T follicular helper cell (primary cell): ENCODE results near the gene TLR6.
"Not testable (repeated sequence)": the region's sequence is repeated elsewhere in the genome, so short reads cannot be mapped to it uniquely, and the experiment has no call there.

Experiments
- DNase-seq: peaks from one replicate; pipeline ENCODE4 v3.0.0-alpha.2; 2020; ENCODE audit warnings: low read depth

Gene TLR6

DNA sequence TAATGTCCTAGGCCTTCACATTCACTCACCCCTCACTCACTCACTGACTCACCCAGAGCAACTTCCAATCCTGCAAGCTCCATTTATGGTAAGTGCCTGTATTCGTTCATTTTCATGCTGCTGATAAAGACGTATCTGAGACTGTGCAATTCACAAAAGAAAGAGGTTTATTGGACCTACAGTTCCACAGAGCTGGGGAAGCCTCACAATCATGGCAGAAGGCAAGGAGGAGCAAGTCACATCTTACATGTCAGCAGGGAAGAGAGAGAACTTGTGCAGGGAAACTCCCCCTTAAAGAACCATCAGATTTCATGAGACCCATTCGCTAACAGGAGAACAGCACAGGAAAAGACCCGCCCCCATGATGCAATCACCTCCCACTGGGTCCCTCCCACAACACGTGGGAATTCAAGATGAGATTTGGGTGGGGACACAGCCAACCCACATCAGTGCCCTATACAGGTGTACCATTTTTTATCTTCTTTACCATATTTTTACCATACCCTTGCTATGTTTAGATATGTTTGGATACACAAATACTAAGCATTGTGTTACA lies 33.8 kb downstream of the TLR6 start:
- DNase-seq, result no peak

DNA sequence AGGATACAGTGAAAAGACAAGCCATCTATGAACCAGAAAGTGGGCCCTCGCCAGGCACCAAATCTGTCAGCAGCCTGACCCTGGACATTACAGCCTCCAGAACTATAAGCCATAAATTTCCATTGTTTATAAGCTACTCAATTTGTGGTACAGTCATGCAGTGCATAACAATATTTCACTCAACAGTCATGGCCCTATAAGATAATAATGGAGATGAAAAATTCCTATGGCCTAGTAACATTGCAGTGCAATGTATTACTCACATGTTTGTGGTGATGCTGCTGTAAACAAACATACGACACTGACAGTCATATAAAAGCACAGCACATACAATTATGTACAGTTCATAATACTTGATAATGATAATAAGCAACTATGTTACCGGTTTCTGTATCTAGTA lies 34.9 kb downstream of the TLR6 start:
- no peak for DNase-seq

DNA sequence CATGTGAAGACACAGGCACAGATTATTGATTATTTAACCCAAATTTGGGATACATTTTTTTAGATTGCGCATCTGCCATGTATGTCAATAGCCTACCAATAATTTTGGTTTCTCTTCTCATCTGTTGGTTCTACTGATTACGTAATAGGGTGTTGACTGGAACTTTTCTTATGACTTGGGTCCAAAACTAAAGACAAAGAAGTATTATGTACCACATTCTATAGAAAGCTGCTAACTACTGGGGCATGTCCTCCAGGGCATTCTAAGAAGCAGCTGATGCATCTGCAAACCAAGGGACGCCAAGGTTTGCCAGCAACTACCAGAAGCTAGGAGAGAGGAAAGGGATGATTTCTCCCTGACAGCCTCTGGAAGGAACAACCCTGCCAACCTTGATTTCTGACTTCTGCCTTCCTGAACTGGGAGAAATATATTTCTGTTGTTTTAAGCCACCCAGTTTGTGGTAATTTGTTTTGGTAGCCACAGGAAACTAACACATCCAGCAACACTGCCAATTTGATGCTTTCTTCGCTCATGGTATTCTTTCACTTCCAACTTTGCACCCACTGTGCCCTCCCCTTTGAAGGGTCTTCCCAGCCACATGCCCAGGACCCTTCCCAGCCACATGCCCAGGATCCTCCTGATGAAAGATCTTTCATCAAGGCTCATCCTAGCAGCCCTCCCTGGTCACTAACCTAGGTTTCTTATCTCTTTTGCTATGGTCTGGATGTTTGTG lies 36.1 kb downstream of the TLR6 start:
- DNase-seq, result no peak

DNA sequence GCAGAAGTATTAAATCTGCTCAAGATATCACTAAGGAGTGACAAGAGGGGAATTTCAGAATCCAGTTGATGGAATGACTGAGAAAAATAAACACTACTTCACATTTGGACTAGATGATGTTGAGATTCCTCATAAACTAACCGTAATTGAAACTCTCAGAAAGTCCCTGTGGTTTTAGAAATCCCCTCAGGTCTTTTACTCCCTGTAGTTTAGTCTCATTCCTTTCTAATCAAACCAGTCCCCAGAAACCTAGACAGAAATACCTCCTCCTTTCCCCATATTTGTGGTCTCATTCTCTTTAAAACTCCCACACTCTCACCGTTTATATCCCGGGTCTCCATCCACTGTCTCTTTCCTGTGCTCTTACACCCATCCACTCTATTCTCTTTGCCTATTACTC lies 37.0 kb downstream of the TLR6 start:
- DNase-seq, result no peak

DNA sequence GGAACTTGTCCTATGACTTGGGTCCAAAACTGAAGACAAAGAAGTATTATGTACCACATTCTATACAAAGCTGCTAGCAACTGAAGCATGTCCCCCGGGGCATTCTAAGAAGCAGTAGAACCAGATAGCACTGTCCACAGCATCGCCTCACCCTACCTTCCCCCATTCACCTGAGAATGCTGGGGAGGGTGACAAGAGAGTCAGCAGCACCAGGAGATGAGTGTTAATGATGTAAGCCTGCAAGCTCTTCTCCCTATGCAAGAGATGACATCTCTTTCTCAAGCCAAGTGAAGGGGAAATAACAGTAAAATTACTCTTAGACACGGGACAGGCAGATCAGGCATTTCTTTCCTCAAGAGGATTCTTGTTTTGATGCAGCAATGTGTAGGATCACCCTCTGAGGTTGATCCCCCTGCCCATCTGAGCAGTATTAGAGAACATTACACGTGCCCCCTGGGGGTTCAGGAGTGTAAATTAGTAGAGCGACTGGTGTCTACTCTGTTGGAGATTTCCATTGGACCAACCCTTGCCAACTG lies 38.1 kb downstream of the TLR6 start:
- no peak for DNase-seq

DNA sequence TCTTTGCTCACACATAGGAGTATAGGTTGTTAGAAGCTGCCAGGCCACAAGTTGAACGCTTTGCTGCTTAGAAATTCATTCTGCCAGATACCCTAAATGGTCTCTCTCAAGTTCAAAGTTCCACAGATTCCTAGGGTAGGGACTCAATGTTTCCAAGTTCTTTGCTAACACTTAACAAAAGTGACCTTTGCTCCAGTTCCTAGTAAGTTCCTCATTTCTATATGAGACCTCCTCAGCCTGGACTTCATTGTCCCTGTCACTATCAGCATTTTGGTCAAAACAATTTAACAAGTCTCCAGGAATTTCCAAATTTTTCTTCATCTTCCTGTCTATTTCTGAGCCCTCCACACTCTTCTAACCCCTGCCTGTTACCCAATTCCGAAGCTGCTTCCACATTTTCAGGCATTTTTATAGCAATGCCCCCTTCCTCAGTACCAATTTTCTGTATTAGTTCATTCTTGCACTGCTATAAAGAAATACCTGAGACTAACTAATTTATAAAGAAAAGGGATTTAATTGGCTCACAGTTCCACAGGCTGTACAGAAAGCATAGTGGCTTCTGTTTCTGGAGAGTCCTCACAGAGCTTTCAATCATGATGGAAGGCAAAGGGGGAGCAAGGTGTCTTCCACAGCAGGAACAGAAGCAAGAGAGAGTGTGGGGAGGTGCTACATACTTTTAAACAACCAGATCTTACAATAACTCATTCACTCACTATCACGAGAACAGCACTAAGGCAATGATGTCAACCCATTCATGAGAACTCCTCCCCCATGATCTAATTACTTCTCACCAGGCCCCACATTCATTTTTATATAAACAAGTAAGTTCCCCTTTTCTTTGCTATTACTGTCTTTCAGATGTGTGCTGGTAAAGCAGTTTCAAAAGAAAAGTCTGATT lies 40.5 kb downstream of the TLR6 start:
- no peak for DNase-seq

DNA sequence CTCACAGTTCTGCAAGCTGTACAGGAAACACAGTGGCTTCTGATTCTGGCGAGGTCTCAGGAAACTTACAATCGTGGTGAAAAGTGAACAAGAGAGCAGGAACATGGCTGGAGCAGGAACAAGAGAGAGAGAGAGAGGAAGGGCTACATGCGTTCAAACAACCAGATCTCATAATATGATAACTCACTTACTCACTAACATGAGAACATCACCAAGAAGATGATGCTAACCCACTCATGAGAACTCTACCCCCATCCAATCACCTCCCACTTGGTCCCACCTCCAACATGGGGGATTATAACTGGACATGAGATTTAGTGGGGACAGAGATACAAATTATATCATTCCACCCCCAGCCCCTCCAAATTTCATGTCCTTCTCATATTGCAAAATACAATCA lies 42.2 kb downstream of the TLR6 start:
- no peak for DNase-seq

DNA sequence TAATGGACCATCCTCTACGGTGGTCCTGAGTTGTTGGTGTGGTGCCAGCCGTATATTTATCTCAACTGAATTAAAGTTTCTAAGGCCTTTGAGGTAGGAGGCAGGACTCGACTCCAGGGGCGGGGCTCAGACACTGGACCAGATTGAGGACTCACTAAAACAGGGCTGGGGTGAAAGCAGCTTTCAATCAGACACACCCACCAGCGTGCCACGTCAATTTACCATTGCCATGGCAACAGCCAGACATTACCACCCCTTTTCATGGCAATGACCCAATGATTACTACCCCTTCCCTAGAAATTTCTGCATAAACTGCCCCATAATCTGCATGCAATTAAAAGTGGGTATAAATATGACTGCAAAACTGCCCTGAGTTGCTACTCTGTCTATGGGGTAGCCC lies 45.3 kb downstream of the TLR6 start:
- DNase-seq, result no peak

DNA sequence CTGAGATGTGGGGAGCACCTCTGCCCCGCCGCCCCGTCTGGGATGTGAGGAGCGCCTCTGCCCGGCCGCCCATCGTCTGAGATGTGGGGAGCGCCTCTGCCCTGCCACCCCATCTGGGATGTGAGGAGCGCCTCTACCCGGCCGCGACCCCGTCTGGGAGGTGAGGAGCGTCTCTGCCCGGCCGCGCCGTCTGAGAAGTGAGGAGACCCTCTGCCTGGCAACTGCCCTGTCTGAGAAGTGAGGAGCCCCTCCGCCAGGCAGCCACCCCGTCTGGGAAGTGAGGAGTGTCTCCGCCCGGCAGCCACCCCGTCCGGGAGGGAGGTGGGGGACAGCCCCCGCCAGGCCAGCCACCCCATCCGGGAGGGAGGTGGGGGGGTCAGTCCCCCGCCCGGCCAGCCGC lies 49.2 kb downstream of the TLR6 start:
- not testable (repeated sequence) for DNase-seq

DNA sequence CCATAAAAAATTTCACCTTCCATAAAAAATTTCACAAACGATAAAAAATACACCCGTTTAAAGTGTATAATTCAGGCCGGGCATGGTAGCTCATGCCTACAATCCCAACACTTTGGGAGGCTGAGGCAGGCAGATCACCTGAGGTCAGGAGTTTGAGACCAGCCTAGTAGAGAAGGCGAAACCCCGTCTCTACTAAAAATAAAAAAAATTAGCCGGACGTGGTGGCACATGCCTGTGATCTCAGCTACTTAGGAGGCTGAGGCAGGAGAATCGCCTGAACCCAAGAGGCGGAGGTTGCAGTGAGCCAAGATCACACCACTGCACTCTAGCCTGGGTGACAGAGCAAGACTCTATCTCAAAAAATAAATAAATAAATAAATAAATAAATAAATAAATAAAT lies 50.4 kb downstream of the TLR6 start:
- DNase-seq, result not testable (repeated sequence)

DNA sequence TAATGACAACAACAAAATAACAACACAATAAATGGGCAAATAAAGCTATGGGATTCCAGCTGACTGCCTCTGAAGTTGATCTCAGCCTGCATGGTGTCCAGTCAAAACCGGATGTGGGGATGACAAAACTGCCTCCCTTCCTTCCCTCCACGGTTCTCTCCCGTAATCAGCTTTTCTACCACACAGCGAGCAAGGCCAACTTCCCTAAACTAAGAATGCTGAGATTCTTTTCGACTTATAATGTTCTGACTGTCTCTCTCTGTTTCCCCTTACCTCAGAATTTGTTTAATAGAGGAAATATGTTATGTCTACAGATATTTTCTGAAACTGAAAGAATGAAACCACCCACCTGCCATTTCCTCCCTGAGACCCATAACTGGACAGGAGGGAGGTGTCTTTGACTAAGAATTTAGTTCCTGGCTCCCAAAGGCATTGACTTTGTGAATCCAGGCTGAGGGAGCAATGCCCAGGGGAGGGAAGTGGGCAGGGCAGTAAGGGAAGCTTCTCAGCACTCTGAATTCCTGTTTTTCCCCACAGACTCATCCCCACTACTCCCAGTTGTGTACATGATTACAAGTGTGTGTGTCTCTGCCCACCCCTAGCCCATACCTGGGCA lies 51.0 kb downstream of the TLR6 start:
- no peak for DNase-seq

DNA sequence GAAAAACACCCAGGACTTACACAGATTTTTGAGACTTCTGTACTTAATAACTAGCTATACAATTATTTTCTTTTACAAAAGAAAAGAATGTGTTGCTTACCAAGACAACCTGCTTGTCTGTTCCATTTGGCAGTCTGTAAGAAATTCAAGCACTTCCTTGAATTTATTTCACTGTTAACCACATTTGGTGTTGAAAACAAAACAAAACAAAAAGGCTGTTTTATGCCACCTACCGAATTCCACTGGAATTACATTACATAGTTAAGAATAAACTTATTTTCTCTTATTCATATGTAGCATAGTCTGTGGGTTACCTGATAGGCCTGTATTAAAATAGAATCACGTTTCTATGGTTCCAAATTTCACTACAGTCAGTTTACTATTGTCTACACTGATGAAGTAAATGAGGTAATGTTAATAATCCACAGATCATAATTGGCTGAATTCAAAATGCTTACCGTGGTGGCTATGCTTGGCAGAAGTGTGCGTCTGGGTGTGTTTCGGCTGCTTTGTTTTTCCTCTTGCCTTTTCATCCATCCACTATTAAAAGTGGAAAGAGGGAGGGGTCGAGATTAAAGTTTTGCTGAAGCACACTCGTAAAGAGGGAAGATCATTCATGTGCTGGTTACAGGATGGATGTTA lies 51.8 kb downstream of the TLR6 start, which contains the start of gene TLR1:
TLR1 (minus strand) TSS at position 138 of the 642 bp plus-strand sequence. CDS start 5,960 bp downstream, outside the sequence.
- DNase-seq, result no peak

DNA sequence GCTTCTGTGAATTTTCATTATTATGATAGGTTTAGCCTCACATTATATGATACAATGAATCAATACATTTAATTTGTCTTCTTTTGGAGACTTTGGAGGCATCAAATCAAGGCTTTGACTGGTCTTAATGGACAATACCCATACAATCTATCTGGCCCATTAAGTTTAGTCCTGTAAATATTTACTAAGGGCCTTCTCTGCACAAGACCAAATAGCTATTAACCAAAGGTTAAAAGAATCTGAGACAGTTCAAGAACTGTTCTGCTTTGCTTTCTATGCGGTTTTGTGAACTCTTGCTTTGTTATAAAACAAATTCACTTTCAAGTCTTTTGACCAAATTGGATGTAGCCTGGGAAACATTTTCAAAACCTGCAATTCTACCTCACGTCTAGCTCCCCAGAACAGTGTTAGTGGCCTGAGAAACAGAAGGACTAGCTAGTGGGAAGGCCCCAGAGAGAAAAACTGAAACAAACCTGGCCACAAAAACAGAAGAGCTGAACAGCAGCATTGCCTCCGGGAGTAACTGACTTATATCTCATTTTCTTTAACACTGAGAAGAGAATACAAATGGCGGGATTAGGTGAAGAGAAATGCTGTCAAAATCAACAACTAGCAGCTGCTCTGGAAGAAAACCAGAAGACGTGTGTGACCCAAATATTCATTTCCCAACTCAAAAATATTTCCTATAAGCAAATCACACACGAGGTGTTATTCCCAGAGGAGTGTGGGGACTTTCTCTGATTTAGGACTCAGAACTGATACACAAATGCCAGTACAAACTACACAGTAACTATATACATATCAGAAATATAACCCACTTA lies 52.6 kb downstream of the TLR6 start:
- DNase-seq, result no peak

DNA sequence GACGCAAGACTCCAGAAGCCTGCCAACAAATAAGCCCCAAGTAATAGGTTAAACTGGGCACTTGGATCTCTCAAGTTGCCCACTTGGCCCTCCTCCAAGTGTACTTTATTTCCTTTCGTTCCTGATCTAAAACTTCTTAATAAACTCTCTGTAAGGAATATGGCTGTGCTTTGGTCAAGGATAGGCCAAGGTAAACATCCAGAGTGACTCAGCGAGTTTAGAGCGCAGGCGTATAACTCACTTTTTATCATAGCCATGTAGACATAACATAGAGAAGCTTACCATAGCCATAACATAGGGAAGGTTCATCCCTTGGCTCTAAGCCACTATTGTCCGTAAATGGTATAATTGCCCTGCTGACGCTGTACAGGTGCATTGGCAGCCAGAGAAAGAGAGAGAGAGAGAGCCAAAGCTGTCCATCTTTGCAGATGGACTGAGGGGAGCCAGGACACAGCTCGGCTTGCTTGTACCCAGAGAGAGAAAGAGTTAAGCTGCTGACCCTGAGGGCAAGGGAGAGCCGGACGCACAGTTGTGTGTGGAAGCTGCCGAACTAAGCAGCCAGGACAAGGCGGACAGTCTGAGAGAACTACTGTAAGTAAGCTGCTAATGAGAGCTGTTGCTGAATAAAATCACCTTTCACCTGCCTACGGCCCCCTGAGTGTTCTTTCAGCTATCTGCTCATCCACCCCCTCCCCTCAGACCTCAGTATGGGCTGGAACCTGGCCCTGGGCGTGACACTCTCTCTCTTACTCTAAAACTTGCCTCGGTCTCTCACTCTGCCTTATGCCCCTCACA lies 53.9 kb downstream of the TLR6 start:
- DNase-seq, result no peak

DNA sequence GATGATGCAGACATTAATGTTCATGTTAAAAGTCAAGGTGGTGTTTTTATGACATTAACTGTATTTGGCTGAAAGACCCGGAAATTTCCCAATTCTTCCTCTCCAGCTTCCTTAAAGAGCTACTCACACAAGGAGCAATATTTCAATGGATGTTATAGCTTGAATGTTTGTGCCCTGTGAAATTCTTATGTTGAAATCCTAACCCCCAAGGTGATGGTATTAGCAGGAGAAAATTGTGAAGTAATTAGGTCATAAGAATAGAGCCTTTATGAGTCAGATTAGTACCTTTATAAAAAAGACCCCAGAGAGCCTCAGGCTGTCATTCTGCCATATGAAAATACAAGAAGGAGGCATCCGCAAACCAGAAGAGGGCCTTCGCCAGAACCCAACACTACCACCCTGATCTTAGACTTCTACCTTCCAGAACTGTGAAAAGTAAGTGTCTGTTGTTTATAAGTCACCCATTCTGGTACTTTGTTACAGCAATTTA lies 55.6 kb downstream of the TLR6 start:
- DNase-seq, result no peak

DNA sequence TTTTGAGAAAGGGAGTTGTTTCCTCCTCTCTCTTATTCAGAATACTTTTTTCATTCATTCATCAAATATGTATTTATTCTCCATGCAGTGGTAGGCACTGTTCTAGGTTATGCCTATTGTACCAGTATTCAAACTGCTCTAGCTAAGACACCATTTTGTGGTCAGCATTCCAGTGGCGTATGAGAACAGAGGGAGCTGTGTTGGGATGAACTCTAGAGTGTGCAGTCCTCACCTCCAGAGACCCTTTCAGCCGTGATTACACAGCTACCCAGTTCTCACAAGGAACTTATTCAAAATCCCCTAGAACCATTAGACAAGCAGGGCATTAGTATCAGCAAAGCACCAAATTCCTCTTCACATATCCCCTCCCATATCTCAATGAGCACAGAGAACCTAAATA lies 56.3 kb downstream of the TLR6 start:
- no peak for DNase-seq

DNA sequence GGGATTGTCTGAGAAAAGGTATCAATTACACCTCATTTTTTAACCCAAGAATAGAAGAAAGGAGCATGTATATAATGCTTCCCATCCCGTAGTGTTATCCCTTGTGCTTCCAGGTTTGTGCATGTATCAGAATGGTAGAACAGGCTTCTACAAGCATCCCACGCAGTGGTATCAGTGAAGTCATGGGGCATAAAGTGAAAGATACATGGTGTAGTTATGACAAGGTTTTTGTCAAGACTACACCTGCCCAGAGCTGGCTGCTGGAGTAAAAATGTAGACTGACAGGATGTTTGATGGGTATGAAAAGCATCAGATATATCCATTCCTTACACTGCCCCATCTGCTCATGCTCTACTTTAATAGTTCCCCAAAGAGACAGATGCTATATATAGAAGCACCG lies 61.5 kb downstream of the TLR6 start:
- no peak for DNase-seq

DNA sequence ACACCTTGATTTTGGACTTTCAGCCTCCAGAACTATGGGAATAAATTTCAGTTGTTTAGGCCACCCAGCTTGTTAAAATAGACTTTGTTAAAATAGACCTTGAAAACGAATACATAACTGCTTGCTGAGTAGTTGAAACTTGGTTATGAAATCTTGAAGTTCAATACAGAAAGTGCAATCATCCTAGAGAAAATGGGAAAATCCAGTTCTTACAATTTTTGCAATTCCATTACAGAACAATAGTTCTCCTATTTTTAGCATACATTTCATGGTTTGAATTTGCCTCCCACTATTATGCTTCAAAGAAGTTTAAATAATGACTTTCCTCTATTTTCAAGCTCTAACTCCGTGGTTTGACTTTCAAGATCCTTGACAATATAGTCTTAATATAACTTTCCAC lies 62.6 kb downstream of the TLR6 start:
- no peak for DNase-seq

DNA sequence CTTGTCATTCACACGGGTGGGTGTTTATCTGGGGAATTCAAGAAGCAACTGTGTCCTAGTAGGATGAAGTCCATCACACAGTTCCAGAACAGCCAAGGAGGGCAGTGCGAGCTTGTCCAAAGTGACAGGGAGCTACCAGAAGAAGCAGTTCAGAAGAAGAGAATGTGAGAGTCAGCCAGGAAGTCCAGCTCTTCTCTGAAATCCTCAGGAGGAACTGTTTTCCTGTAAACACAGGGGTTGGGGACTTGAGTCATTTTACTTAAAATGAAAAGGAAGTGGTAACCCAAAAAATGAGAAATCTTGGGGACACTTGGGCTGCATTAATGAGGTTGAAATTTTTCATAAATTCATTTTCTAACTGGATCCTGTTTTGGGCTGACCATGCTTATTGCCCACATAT lies 65.6 kb downstream of the TLR6 start:
- DNase-seq, result no peak

DNA sequence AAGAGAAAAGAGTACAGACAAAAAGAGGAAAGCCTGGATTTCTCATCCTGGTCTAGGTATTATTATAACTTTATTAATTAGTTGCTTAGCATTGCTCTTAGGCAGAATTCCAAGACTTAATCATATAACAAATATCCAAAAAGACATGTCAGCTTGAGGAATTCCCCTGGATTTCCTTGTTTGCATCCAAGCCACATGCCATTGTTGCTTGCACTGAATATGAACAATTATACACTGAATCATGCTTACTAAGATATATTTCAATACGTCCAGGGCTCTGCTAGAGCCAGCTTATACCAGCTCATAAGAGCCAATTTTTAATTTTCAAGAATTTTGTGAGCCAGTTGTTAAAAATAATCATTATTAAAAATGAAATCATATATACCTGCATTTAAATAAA lies 68.3 kb downstream of the TLR6 start:
- no peak for DNase-seq
